ENCODE measurements around the gene PCDHGA3.

GRCh38 chr5:141330299-141331080 lies 13.1 kb upstream of the PCDHGA3 start, which contains the start of gene PCDHGA1:
- TF ChIP-seq CTCF (IDR thresholded peaks at IDR 0.05; ENCODE audit: extremely low read depth in 1 of 2, insufficient read depth in 1 of 2, low read depth in 1 of 2, low read length in 2 of 2) (peak; percentile 29 to 33), POLR2A (IDR thresholded peaks at IDR 0.05; ENCODE audit: low read depth, low read length) (no peak)

Measured in endothelial cell of umbilical vein (primary cell).